Right ventricle myocardium inferior (tissue), 1 donor: ENCODE measurements around the gene EZH1. TPM values are rescaled to one million over a fixed set of nuclear protein-coding genes. Genes with fewer than 3 reads are reported as not detected.

Experiments
- ATAC-seq: fragments of 200-7000 bp; cut with Tn5 transposase; one replicate; pipeline ENCODE4 v1.9.1; 2020; ENCODE audit warnings: mild to moderate bottlenecking, moderate library complexity
- DNase-seq: peaks from one replicate; pipeline ENCODE4 v3.0.0; 2021; ENCODE audit errors: missing footprints
- intact Hi-C: fragments of 100-400 bp; cut with DNase I; formaldehyde crosslinking; loops from one replicate; pipeline ENCODE4 v1.11.0; 2022
- microRNA-seq: library from miRNA; unstranded; fragments of <30 nt; microRNA quantifications from one replicate; pipeline ENCODE4 v1.2.0, GENCODE V29; 2020
- total RNA-seq: library from RNA; stranded (reverse); fragmentation: NEBNext Ultra II Directional; extraction: Animal tissue kit (Norgen Biotek cat#: 25700); gene quantifications from one replicate; pipeline ENCODE4 v1.2.1, GENCODE V29; 2021
- donor health status: DM: no; HTN: yes; CAD: no; lungs with severe emphysema.

Gene EZH1
- total RNA-seq, 1 donor from 2014 or later, result 44.4 TPM

- intact Hi-C loops, result no loop called here
- no peak for DNase-seq
- ATAC-seq, result no peak
Observed at GRCh38 chr17:42657824-42658588, 86.8 kb downstream of the EZH1 start.

GRCh38 chr17:42655528-42655927, 89.3 kb downstream of the EZH1 start:
- no peak for ATAC-seq
- intact Hi-C loops, result no loop called here
- DNase-seq, result no peak

GRCh38 chr17:42653179-42654124, 91.4 kb downstream of the EZH1 start:
- intact Hi-C loops, result no loop called here
- ATAC-seq (peak; percentile 88), DNase-seq (peak; percentile 85)

GRCh38 chr17:42651392-42651791, 93.4 kb downstream of the EZH1 start:
- ATAC-seq (no peak), DNase-seq (no peak)
- intact Hi-C loops, result no loop called here

Small RNA genes lying within 50 kb of the gene (microRNA-seq; reads per million reads assigned to microRNA genes)
- not detected for gene MIR6780A

Other genes starting within 250 kb of the EZH1 start
- 8.6 TPM for gene NAGLU, start 208.8 kb downstream of the EZH1 start, total RNA-seq
- gene HSD17B1, start 192.1 kb downstream of the EZH1 start, total RNA-seq, result 1.4 TPM
- 45.6 TPM for gene COASY, start 182.9 kb downstream of the EZH1 start, total RNA-seq
- gene MLX, start 177.9 kb downstream of the EZH1 start, total RNA-seq, result 65.9 TPM
- 3.4 TPM for gene PSMC3IP, start 167.3 kb downstream of the EZH1 start, total RNA-seq
- gene RETREG3, start 135.7 kb downstream of the EZH1 start, total RNA-seq, result 22.5 TPM
- 54.3 TPM for gene TUBG1, start 135.4 kb downstream of the EZH1 start, total RNA-seq
- gene TUBG2, start 85.8 kb downstream of the EZH1 start, total RNA-seq, result 15.0 TPM
- gene PLEKHH3, start 68.0 kb downstream of the EZH1 start, total RNA-seq, result 26.1 TPM
- 1.5 TPM for gene CCR10, start 63.2 kb downstream of the EZH1 start, total RNA-seq
- gene CNTNAP1, start 62.5 kb downstream of the EZH1 start, total RNA-seq, result 7.3 TPM
- 41.3 TPM for gene RAMP2, start 16.2 kb upstream of the EZH1 start, total RNA-seq
- gene VPS25, start 28.4 kb upstream of the EZH1 start, total RNA-seq, result 33.2 TPM
- gene WNK4, start 35.6 kb upstream of the EZH1 start, total RNA-seq, result not detected
- gene COA3, start 53.7 kb upstream of the EZH1 start, total RNA-seq, result 72.6 TPM
- 0.30 TPM for gene CNTD1, start 53.8 kb upstream of the EZH1 start, total RNA-seq
- 74.3 TPM for gene BECN1, start 79.2 kb upstream of the EZH1 start, total RNA-seq
- gene PSME3, start 88.4 kb upstream of the EZH1 start, total RNA-seq, result 69.0 TPM
- gene AOC2, start 99.5 kb upstream of the EZH1 start, total RNA-seq, result 0.43 TPM
- gene AOC3, start 106.2 kb upstream of the EZH1 start, total RNA-seq, result 15.1 TPM
- gene G6PC1, start 155.8 kb upstream of the EZH1 start, total RNA-seq, result not detected
- gene AARSD1, start 219.4 kb upstream of the EZH1 start, total RNA-seq, result 32.1 TPM
- gene PTGES3L, start 235.0 kb upstream of the EZH1 start, total RNA-seq, result 51.0 TPM
- gene RUNDC1, start 235.5 kb upstream of the EZH1 start, total RNA-seq, result 10.4 TPM